ENCODE measurements around the gene PLEKHG4. TPM values are rescaled to one million over a fixed set of nuclear protein-coding genes. Genes with fewer than 3 reads are reported as not detected.

PLEKHG4 gene
- total and polyA plus RNA-seq, 9 of the 15 experiments (the other 6 are each of a cell fraction or from before 2014, with no cell fraction given) = 3.7 to 36.8 (median 17.9) TPM

DNA sequence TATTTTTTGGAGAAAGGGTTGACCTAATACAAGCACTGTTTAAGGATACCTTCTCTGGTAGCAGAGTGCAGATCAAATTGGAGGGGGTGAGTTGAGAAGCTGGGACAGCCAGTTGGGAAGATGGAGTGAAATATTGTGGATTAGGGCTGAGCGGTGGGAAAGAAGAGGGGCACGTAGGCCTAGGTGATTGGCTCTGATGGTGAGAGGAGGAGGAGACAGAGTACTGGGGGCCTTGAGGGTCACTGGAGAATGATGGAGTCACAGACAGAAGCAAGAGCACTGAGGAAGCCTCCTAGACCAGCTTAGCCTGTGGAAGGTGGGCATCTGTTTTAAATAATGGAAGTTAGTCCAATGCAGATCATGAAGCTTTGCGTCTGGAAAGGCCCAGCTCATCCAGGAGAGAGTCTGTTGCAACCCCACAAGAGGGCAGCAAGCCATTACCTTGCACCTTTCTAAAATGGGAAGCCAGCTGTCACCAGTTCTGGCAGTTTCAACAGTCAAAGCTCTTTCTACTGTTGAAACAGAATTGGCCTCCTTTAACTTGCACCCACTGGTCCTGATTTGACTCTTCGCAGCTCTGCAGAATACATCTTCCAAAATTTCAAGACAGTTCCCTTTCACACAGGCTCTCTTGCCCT, 18.8 kb upstream of the PLEKHG4 start (continued):
- TF ChIP-seq GATAD2B (IDR thresholded peaks at IDR 0.05; ENCODE audit: borderline replicate concordance) (no peak), HDAC6 (IDR thresholded peaks at IDR 0.05; ENCODE audit: low read depth, low read length) (no peak), L3MBTL2 (IDR thresholded peaks at IDR 0.05) (peak; percentile 26; the same call in 1 of the 2 replicates), BHLHE40 (IDR thresholded peaks at IDR 0.05; ENCODE audit: low read length) (no peak), RCOR1 (IDR thresholded peaks at IDR 0.05; ENCODE audit: borderline replicate concordance in 1 of 2, low read depth in 2 of 2, low read length in 2 of 2) (peak in 1 of 2 experiments; percentile 37; a peak in 1 of 4 replicates), STAT5B (CRISPR knock-in tag; IDR thresholded peaks at IDR 0.05) (no peak), EP400 (IDR thresholded peaks at IDR 0.05) (peak; percentile 37; the same call in 1 of the 2 replicates), ZBTB49 (CRISPR knock-in tag; IDR thresholded peaks at IDR 0.05; ENCODE audit: borderline replicate concordance) (no peak), ZNF77 (CRISPR knock-in tag; IDR thresholded peaks at IDR 0.05) (no peak), ZNF511 (CRISPR knock-in tag; IDR thresholded peaks at IDR 0.05) (no peak), MCM3 (IDR thresholded peaks at IDR 0.05) (no peak), HDAC2 (IDR thresholded peaks at IDR 0.05) (0 out of 2 replicates have a peak, but pooled peaks have one; percentile 15), CCAR2 (IDR thresholded peaks at IDR 0.05; ENCODE audit: low read depth, low read length) (no peak), SETDB1 (IDR thresholded peaks at IDR 0.05; ENCODE audit: low read length) (no peak), JUND (IDR thresholded peaks at IDR 0.05; ENCODE audit: borderline replicate concordance, low read depth, low read length) (peak; percentile 63; the same call in 1 of the 2 replicates), JUND (tag; IDR thresholded peaks at IDR 0.05; ENCODE audit: borderline replicate concordance, low read depth, low read length) (no peak), ZNF23 (CRISPR knock-in tag; IDR thresholded peaks at IDR 0.05) (no peak), NR1H2 (CRISPR knock-in tag; IDR thresholded peaks at IDR 0.05) (no peak), THRA (IDR thresholded peaks at IDR 0.05) (no peak), KLF13 (tag; IDR thresholded peaks at IDR 0.05; ENCODE audit: borderline replicate concordance, low read depth) (no peak)
- TF ChIP-seq, protein P1, sequence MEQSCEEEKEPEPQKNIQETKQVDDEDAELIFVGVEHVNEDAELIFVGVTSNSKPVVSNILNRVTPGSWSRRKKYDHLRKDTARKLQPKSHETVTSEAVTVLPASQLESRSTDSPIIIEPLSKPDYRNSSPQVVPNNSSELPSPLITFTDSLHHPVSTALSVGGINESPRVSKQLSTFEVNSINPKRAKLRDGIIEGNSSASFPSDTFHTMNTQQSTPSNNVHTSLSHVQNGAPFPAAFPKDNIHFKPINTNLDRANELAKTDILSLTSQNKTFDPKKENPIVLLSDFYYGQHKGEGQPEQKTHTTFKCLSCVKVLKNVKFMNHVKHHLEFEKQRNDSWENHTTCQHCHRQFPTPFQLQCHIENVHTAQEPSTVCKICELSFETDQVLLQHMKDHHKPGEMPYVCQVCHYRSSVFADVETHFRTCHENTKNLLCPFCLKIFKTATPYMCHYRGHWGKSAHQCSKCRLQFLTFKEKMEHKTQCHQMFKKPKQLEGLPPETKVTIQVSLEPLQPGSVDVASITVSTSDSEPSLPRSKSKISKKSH (CRISPR knock-in tag; IDR thresholded peaks at IDR 0.05) = no peak
- TF ChIP-seq, protein P2, sequence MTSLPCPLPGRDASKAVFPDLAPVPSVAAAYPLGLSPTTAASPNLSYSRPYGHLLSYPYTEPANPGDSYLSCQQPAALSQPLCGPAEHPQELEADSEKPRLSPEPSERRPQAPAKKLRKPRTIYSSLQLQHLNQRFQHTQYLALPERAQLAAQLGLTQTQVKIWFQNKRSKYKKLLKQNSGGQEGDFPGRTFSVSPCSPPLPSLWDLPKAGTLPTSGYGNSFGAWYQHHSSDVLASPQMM (CRISPR knock-in tag; IDR thresholded peaks at IDR 0.05) = no peak
- TF ChIP-seq, protein P3, sequence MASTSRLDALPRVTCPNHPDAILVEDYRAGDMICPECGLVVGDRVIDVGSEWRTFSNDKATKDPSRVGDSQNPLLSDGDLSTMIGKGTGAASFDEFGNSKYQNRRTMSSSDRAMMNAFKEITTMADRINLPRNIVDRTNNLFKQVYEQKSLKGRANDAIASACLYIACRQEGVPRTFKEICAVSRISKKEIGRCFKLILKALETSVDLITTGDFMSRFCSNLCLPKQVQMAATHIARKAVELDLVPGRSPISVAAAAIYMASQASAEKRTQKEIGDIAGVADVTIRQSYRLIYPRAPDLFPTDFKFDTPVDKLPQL (IDR thresholded peaks at IDR 0.05; ENCODE audit: extremely low read depth, insufficient read length) = no peak
